Measurements from ENCODE around the gene KIAA0232.

KIAA0232 gene

GRCh38 chr4:6893449-6894085 lies 111.0 kb downstream of the KIAA0232 start:
- TF ChIP-seq CTCF (IDR thresholded peaks at IDR 0.05; ENCODE audit: insufficient read depth, low read depth, low read length, missing control alignments) = no peak
- no peak overlapping the region for H3K4me3 ChIP-seq (ENCODE audit: low read depth, low read length)
- no peak for DNase-seq (ENCODE audit: low read depth)

- no peak for TF ChIP-seq CTCF (IDR thresholded peaks at IDR 0.05; ENCODE audit: insufficient read depth, low read depth, low read length, missing control alignments)
- H3K4me3 ChIP-seq (ENCODE audit: low read depth, low read length) = no peak overlapping the region
Observed at GRCh38 chr4:6894086-6894478, 111.6 kb downstream of the KIAA0232 start.

GRCh38 chr4:6894528-6895498 lies 112.3 kb downstream of the KIAA0232 start:
- DNase-seq (ENCODE audit: low read depth) = no peak
- TF ChIP-seq CTCF (IDR thresholded peaks at IDR 0.05; ENCODE audit: insufficient read depth, low read depth, low read length, missing control alignments) = no peak
- no peak overlapping the region for H3K4me3 ChIP-seq (ENCODE audit: low read depth, low read length)

More at GRCh38 chr4:6894086-6894478, 111.6 kb downstream of the KIAA0232 start:
- DNase-seq (ENCODE audit: low read depth) = no peak

- no peak for TF ChIP-seq CTCF (IDR thresholded peaks at IDR 0.05; ENCODE audit: insufficient read depth, low read depth, low read length, missing control alignments)
- H3K4me3 ChIP-seq (ENCODE audit: low read depth, low read length) = no peak overlapping the region
- no peak for DNase-seq (ENCODE audit: low read depth)
Observed at GRCh38 chr4:6896035-6896434, 113.5 kb downstream of the KIAA0232 start.

GRCh38 chr4:6898763-6899162 lies 116.2 kb downstream of the KIAA0232 start:
- TF ChIP-seq CTCF (IDR thresholded peaks at IDR 0.05; ENCODE audit: insufficient read depth, low read depth, low read length, missing control alignments) = no peak
- no peak overlapping the region for H3K4me3 ChIP-seq (ENCODE audit: low read depth, low read length)
- peak; percentile 58 for DNase-seq (ENCODE audit: low read depth)

GRCh38 chr4:6900181-6900812 lies 117.8 kb downstream of the KIAA0232 start:
- no peak for TF ChIP-seq CTCF (IDR thresholded peaks at IDR 0.05; ENCODE audit: insufficient read depth, low read depth, low read length, missing control alignments)
- no peak for DNase-seq (ENCODE audit: low read depth)
- H3K4me3 ChIP-seq (ENCODE audit: low read depth, low read length) = no peak overlapping the region
